ENCODE results near the gene PTPN11. TPM values are rescaled to one million over a fixed set of nuclear protein-coding genes. Genes with fewer than 3 reads are reported as not detected.

Gene PTPN11
- total RNA-seq, 1 experiment from 2014 or later = 121 TPM

GRCh38 chr12:112549031-112549430, 130.3 kb downstream of the PTPN11 start:
- Histone ChIP-seq H3K4me1 (ENCODE audit: insufficient read depth, low read length) (no peaks in the 10 kb centered on the region), H3K4me3 (ENCODE audit: low read length) (no peak overlapping the region), H3K27me3 (ENCODE audit: low read length) (peaks cover 50% of the 10 kb centered on the region), H3K4me2 (ENCODE audit: low read length) (no peak overlapping the region), H3K9me3 (ENCODE audit: low read length) (no peaks in the 10 kb centered on the region), H3K79me2 (ENCODE audit: low read length) (no peaks in the 10 kb centered on the region), H3F3A (ENCODE audit: low read length, unreplicated experiment) (no peaks in the 10 kb centered on the region), H2AFZ (ENCODE audit: low read length) (no peak overlapping the region), H3K36me3 (ENCODE audit: low read depth, low read length) (no peaks in the 10 kb centered on the region), H3K9ac (ENCODE audit: low read length) (no peak overlapping the region), H3K27ac (ENCODE audit: low read length) (no peak overlapping the region), H3K9me2 (replicated peaks; ENCODE audit: low read length) (no peaks in the 10 kb centered on the region), H4K20me1 (ENCODE audit: low read length) (no peaks in the 10 kb centered on the region)
- no peak for DNase-seq
- CTCF ChIA-PET = no interaction called here
- no peak for ATAC-seq
- no TSS peak for BruUV-seq (replicated peaks)
- intact Hi-C loops (cut with micrococcal nuclease) = no loop called here
- POLR2A ChIA-PET (ENCODE audit: unreplicated experiment) = no interaction called here
- no peak for TF ChIP-seq EZH2phosphoT487 (IDR thresholded peaks at IDR 0.05; ENCODE audit: borderline replicate concordance, low read length)
- TF ChIP-seq CTCF (conservative IDR thresholded peaks at IDR 0.05; ENCODE audit: low read depth, low read length) = no peak
- no peak for TF ChIP-seq EZH2 (IDR thresholded peaks at IDR 0.05; ENCODE audit: low read length, unreplicated experiment)

- Histone ChIP-seq H3F3A (ENCODE audit: low read length, unreplicated experiment) (no peaks in the 10 kb centered on the region), H3K4me1 (ENCODE audit: insufficient read depth, low read length) (no peaks in the 10 kb centered on the region), H3K4me2 (ENCODE audit: low read length) (no peak overlapping the region), H3K9me3 (ENCODE audit: low read length) (no peaks in the 10 kb centered on the region), H2AFZ (ENCODE audit: low read length) (no peak overlapping the region), H3K27me3 (ENCODE audit: low read length) (peaks cover 55% of the 10 kb centered on the region), H3K27ac (ENCODE audit: low read length) (no peak overlapping the region), H3K79me2 (ENCODE audit: low read length) (no peaks in the 10 kb centered on the region), H4K20me1 (ENCODE audit: low read length) (no peaks in the 10 kb centered on the region), H3K9ac (ENCODE audit: low read length) (no peak overlapping the region), H3K36me3 (ENCODE audit: low read depth, low read length) (no peaks in the 10 kb centered on the region), H3K9me2 (replicated peaks; ENCODE audit: low read length) (no peaks in the 10 kb centered on the region), H3K4me3 (ENCODE audit: low read length) (no peak overlapping the region)
- intact Hi-C loops (cut with micrococcal nuclease) = no loop called here
- POLR2A ChIA-PET (ENCODE audit: unreplicated experiment) = no interaction called here
- ATAC-seq (no peak), DNase-seq (no peak)
- CTCF ChIA-PET = interaction anchor here (0.5 kb wide), 1 partner anchor 654 kb away, joined by 3 read pairs; no protein-coding TSS in a partner anchor
- TF ChIP-seq EZH2phosphoT487 (IDR thresholded peaks at IDR 0.05; ENCODE audit: borderline replicate concordance, low read length) = no peak
- no peak for TF ChIP-seq EZH2 (IDR thresholded peaks at IDR 0.05; ENCODE audit: low read length, unreplicated experiment)
- no peak for TF ChIP-seq CTCF (conservative IDR thresholded peaks at IDR 0.05; ENCODE audit: low read depth, low read length)
- no TSS peak for BruUV-seq (replicated peaks)
These were observed 132.9 kb downstream of the PTPN11 start for GRCh38 chr12:112551681-112552080.

- BruUV-seq (replicated peaks) = no TSS peak
- intact Hi-C loops (cut with micrococcal nuclease) = no loop called here
- no peak for ATAC-seq
- TF ChIP-seq EZH2phosphoT487 (IDR thresholded peaks at IDR 0.05; ENCODE audit: borderline replicate concordance, low read length) (no peak), CTCF (conservative IDR thresholded peaks at IDR 0.05; ENCODE audit: low read depth, low read length) (peak; percentile 46; the same call in 1 of the 2 replicates)
- Histone ChIP-seq H3K4me3 (ENCODE audit: low read length) (no peak overlapping the region), H3K27me3 (ENCODE audit: low read length) (peaks cover 39% of the 10 kb centered on the region), H3K36me3 (ENCODE audit: low read depth, low read length) (no peaks in the 10 kb centered on the region), H3K27ac (ENCODE audit: low read length) (no peak overlapping the region), H3K79me2 (ENCODE audit: low read length) (no peaks in the 10 kb centered on the region), H3K9me3 (ENCODE audit: low read length) (no peaks in the 10 kb centered on the region), H3K4me2 (ENCODE audit: low read length) (no peak overlapping the region), H3K4me1 (ENCODE audit: insufficient read depth, low read length) (no peaks in the 10 kb centered on the region), H3F3A (ENCODE audit: low read length, unreplicated experiment) (no peaks in the 10 kb centered on the region), H3K9ac (ENCODE audit: low read length) (no peak overlapping the region), H4K20me1 (ENCODE audit: low read length) (no peaks in the 10 kb centered on the region), H3K9me2 (replicated peaks; ENCODE audit: low read length) (no peaks in the 10 kb centered on the region), H2AFZ (ENCODE audit: low read length) (0 out of 2 replicates have a peak overlapping the region, but pooled peaks have one; percentile 19)
- CTCF ChIA-PET = no interaction called here
- DNase-seq = peak; percentile 22
- POLR2A ChIA-PET (ENCODE audit: unreplicated experiment) = no interaction called here
These were observed 137.0 kb downstream of the PTPN11 start for GRCh38 chr12:112555621-112556233.

All from PC-3 (cell line).